ENCODE results near the gene OR51V1. TPM values are rescaled to one million over a fixed set of nuclear protein-coding genes. Genes with fewer than 3 reads are reported as not detected.
"Not testable (repeated sequence)": the region's sequence is repeated elsewhere in the genome, so short reads cannot be mapped to it uniquely, and the experiment has no call there.

Gene OR51V1
- polyA plus RNA-seq, 1 donor = not detected

- no peaks in the 10 kb centered on the region for H3K27me3 ChIP-seq (ENCODE audit: control insufficient read depth, insufficient read depth, low read length)
- 100% methylated on average over 1 of the region's 7 CpGs for WGBS (ENCODE audit: insufficient coverage, low lambda C conversion rate)
- H3K27ac ChIP-seq (ENCODE audit: low read length) = no peak overlapping the region
- no peaks in the 10 kb centered on the region for H3K4me1 ChIP-seq (ENCODE audit: control insufficient read depth, insufficient read depth, low read length)
- H3K9me3 ChIP-seq (ENCODE audit: control insufficient read depth, low read depth, low read length) = no peaks in the 10 kb centered on the region
- H3K4me3 ChIP-seq (ENCODE audit: low read length) = no peak overlapping the region
- no peak for DNase-seq
- no peaks in the 10 kb centered on the region for H3K36me3 ChIP-seq (ENCODE audit: control insufficient read depth, insufficient read depth, low read length)
Measured at GRCh38 chr11:5174934-5175333, 25.5 kb downstream of the OR51V1 start.

GRCh38 chr11:5171856-5172255, 28.6 kb downstream of the OR51V1 start:
- Histone ChIP-seq H3K27ac (ENCODE audit: low read length) (no peak overlapping the region), H3K27me3 (ENCODE audit: control insufficient read depth, insufficient read depth, low read length) (no peaks in the 10 kb centered on the region), H3K4me1 (ENCODE audit: control insufficient read depth, insufficient read depth, low read length) (no peaks in the 10 kb centered on the region), H3K36me3 (ENCODE audit: control insufficient read depth, insufficient read depth, low read length) (no peaks in the 10 kb centered on the region), H3K4me3 (ENCODE audit: low read length) (no peak overlapping the region), H3K9me3 (ENCODE audit: control insufficient read depth, low read depth, low read length) (no peaks in the 10 kb centered on the region)
- no peak for DNase-seq
- no CpG with 5 or more reads among the region's 2 CpGs for WGBS (ENCODE audit: insufficient coverage, low lambda C conversion rate)

GRCh38 chr11:5165898-5166297, 34.6 kb downstream of the OR51V1 start:
- not testable (repeated sequence) for H3K4me1 ChIP-seq (ENCODE audit: control insufficient read depth, insufficient read depth, low read length); H3K4me3 ChIP-seq (ENCODE audit: low read length); DNase-seq; H3K36me3 ChIP-seq (ENCODE audit: control insufficient read depth, insufficient read depth, low read length); H3K9me3 ChIP-seq (ENCODE audit: control insufficient read depth, low read depth, low read length); H3K27me3 ChIP-seq (ENCODE audit: control insufficient read depth, insufficient read depth, low read length); H3K27ac ChIP-seq (ENCODE audit: low read length)

GRCh38 chr11:5164807-5165206, 35.7 kb downstream of the OR51V1 start:
- not testable (repeated sequence) for H3K4me3 ChIP-seq (ENCODE audit: low read length); H3K27ac ChIP-seq (ENCODE audit: low read length); H3K9me3 ChIP-seq (ENCODE audit: control insufficient read depth, low read depth, low read length); DNase-seq; H3K36me3 ChIP-seq (ENCODE audit: control insufficient read depth, insufficient read depth, low read length); H3K27me3 ChIP-seq (ENCODE audit: control insufficient read depth, insufficient read depth, low read length); H3K4me1 ChIP-seq (ENCODE audit: control insufficient read depth, insufficient read depth, low read length)
- 25% methylated on average over 2 of the region's 6 CpGs for WGBS (ENCODE audit: insufficient coverage, low lambda C conversion rate)

- H3K27ac ChIP-seq (ENCODE audit: low read length) = not testable (repeated sequence)
- WGBS (ENCODE audit: insufficient coverage, low lambda C conversion rate) = no CpG with 5 or more reads among the region's 1 CpG
Measured at GRCh38 chr11:5161045-5161444, 39.4 kb downstream of the OR51V1 start.

GRCh38 chr11:5160217-5160616, 40.3 kb downstream of the OR51V1 start:
- DNase-seq; H3K36me3 ChIP-seq (ENCODE audit: control insufficient read depth, insufficient read depth, low read length); H3K27me3 ChIP-seq (ENCODE audit: control insufficient read depth, insufficient read depth, low read length); H3K9me3 ChIP-seq (ENCODE audit: control insufficient read depth, low read depth, low read length); H3K27ac ChIP-seq (ENCODE audit: low read length); H3K4me1 ChIP-seq (ENCODE audit: control insufficient read depth, insufficient read depth, low read length); H3K4me3 ChIP-seq (ENCODE audit: low read length): not testable (repeated sequence)
- no CpG with 5 or more reads among the region's 4 CpGs for WGBS (ENCODE audit: insufficient coverage, low lambda C conversion rate)

More at GRCh38 chr11:5161045-5161444, 39.4 kb downstream of the OR51V1 start:
- H3K27me3 ChIP-seq (ENCODE audit: control insufficient read depth, insufficient read depth, low read length); H3K36me3 ChIP-seq (ENCODE audit: control insufficient read depth, insufficient read depth, low read length); DNase-seq; H3K4me3 ChIP-seq (ENCODE audit: low read length); H3K4me1 ChIP-seq (ENCODE audit: control insufficient read depth, insufficient read depth, low read length); H3K9me3 ChIP-seq (ENCODE audit: control insufficient read depth, low read depth, low read length): not testable (repeated sequence)

GRCh38 chr11:5159806-5160205, 40.7 kb downstream of the OR51V1 start:
- Histone ChIP-seq H3K9me3 (ENCODE audit: control insufficient read depth, low read depth, low read length) (no peaks in the 10 kb centered on the region), H3K4me3 (ENCODE audit: low read length) (no peak overlapping the region), H3K36me3 (ENCODE audit: control insufficient read depth, insufficient read depth, low read length) (no peaks in the 10 kb centered on the region), H3K27ac (ENCODE audit: low read length) (no peak overlapping the region), H3K27me3 (ENCODE audit: control insufficient read depth, insufficient read depth, low read length) (no peaks in the 10 kb centered on the region), H3K4me1 (ENCODE audit: control insufficient read depth, insufficient read depth, low read length) (no peaks in the 10 kb centered on the region)
- no peak for DNase-seq

- H3K9me3 ChIP-seq (ENCODE audit: control insufficient read depth, low read depth, low read length) = no peaks in the 10 kb centered on the region
- no peak for DNase-seq
- no peaks in the 10 kb centered on the region for H3K4me1 ChIP-seq (ENCODE audit: control insufficient read depth, insufficient read depth, low read length)
- WGBS (ENCODE audit: insufficient coverage, low lambda C conversion rate) = 88% methylated on average over 1 of the region's 3 CpGs
- H3K27me3 ChIP-seq (ENCODE audit: control insufficient read depth, insufficient read depth, low read length) = no peaks in the 10 kb centered on the region
- no peaks in the 10 kb centered on the region for H3K36me3 ChIP-seq (ENCODE audit: control insufficient read depth, insufficient read depth, low read length)
- H3K4me3 ChIP-seq (ENCODE audit: low read length) = no peak within 1 kb of the TSS
- no peak within 1 kb of the TSS for H3K27ac ChIP-seq (ENCODE audit: low read length)
Measured at GRCh38 chr11:5154657-5155056, 45.8 kb downstream of the OR51V1 start, which contains the start of gene OR52A1. OR52A1 (minus strand) TSS chr11:5154757; CDS start chr11:5152369, 2,388 bp downstream.

GRCh38 chr11:5153574-5154431, 46.7 kb downstream of the OR51V1 start:
- no peak overlapping the region for H3K4me3 ChIP-seq (ENCODE audit: low read length)
- WGBS (ENCODE audit: insufficient coverage, low lambda C conversion rate) = 80% methylated on average over 1 of the region's 3 CpGs

GRCh38 chr11:5151713-5152153, 48.7 kb downstream of the OR51V1 start:
- DNase-seq = no peak
- H3K27me3 ChIP-seq (ENCODE audit: control insufficient read depth, insufficient read depth, low read length) = no peaks in the 10 kb centered on the region
- H3K27ac ChIP-seq (ENCODE audit: low read length) = no peak overlapping the region
- H3K36me3 ChIP-seq (ENCODE audit: control insufficient read depth, insufficient read depth, low read length) = no peaks in the 10 kb centered on the region
- no peak overlapping the region for H3K4me3 ChIP-seq (ENCODE audit: low read length)
- H3K4me1 ChIP-seq (ENCODE audit: control insufficient read depth, insufficient read depth, low read length) = no peaks in the 10 kb centered on the region
- WGBS (ENCODE audit: insufficient coverage, low lambda C conversion rate) = no CpG with 5 or more reads among the region's 3 CpGs
- no peaks in the 10 kb centered on the region for H3K9me3 ChIP-seq (ENCODE audit: control insufficient read depth, low read depth, low read length)

More at GRCh38 chr11:5153574-5154431, 46.7 kb downstream of the OR51V1 start:
- Histone ChIP-seq H3K9me3 (ENCODE audit: control insufficient read depth, low read depth, low read length) (no peaks in the 10 kb centered on the region), H3K36me3 (ENCODE audit: control insufficient read depth, insufficient read depth, low read length) (no peaks in the 10 kb centered on the region), H3K4me1 (ENCODE audit: control insufficient read depth, insufficient read depth, low read length) (no peaks in the 10 kb centered on the region), H3K27ac (ENCODE audit: low read length) (no peak overlapping the region), H3K27me3 (ENCODE audit: control insufficient read depth, insufficient read depth, low read length) (no peaks in the 10 kb centered on the region)
- no peak for DNase-seq
